ENCODE data around the gene EFNA5.

The EFNA5 gene

GRCh38 chr5:107652839-107653607 lies 17.7 kb downstream of the EFNA5 start:
- H3K4me3 ChIP-seq (ENCODE audit: low read depth, low read length) = no peak overlapping the region
- no peaks in the 10 kb centered on the region for H3K27me3 ChIP-seq (ENCODE audit: insufficient read depth, low read depth, severe bottlenecking)
- no peak overlapping the region for H3K27ac ChIP-seq
- TF ChIP-seq CTCF (IDR thresholded peaks at IDR 0.05; ENCODE audit: low read depth, low read length) = no peak
- H3K9me3 ChIP-seq (ENCODE audit: severe bottlenecking) = no peaks in the 10 kb centered on the region
- no peak for DNase-seq
- H3K36me3 ChIP-seq = no peaks in the 10 kb centered on the region

GRCh38 chr5:107652408-107652807 lies 18.3 kb downstream of the EFNA5 start:
- H3K36me3 ChIP-seq = no peaks in the 10 kb centered on the region
- no peak for DNase-seq
- H3K9me3 ChIP-seq (ENCODE audit: severe bottlenecking) = no peaks in the 10 kb centered on the region
- TF ChIP-seq CTCF (IDR thresholded peaks at IDR 0.05; ENCODE audit: low read depth, low read length) = no peak
- H3K27me3 ChIP-seq (ENCODE audit: insufficient read depth, low read depth, severe bottlenecking) = no peaks in the 10 kb centered on the region
- no peak overlapping the region for H3K4me3 ChIP-seq (ENCODE audit: low read depth, low read length)
- no peak overlapping the region for H3K27ac ChIP-seq

- Histone ChIP-seq H3K27ac (no peak overlapping the region), H3K36me3 (no peaks in the 10 kb centered on the region), H3K4me3 (ENCODE audit: low read depth, low read length) (no peak overlapping the region), H3K9me3 (ENCODE audit: severe bottlenecking) (no peaks in the 10 kb centered on the region), H3K27me3 (ENCODE audit: insufficient read depth, low read depth, severe bottlenecking) (no peaks in the 10 kb centered on the region)
- DNase-seq = no peak
- no peak for TF ChIP-seq CTCF (IDR thresholded peaks at IDR 0.05; ENCODE audit: low read depth, low read length)
Measured at GRCh38 chr5:107651325-107651724, 19.4 kb downstream of the EFNA5 start.

- H3K36me3 ChIP-seq = no peaks in the 10 kb centered on the region
- H3K9me3 ChIP-seq (ENCODE audit: severe bottlenecking) = no peaks in the 10 kb centered on the region
- no peak overlapping the region for H3K27ac ChIP-seq
- no peaks in the 10 kb centered on the region for H3K27me3 ChIP-seq (ENCODE audit: insufficient read depth, low read depth, severe bottlenecking)
- no peak for TF ChIP-seq CTCF (IDR thresholded peaks at IDR 0.05; ENCODE audit: low read depth, low read length)
- H3K4me3 ChIP-seq (ENCODE audit: low read depth, low read length) = no peak overlapping the region
- no peak for DNase-seq
Measured at GRCh38 chr5:107646418-107646817, 24.3 kb downstream of the EFNA5 start.

GRCh38 chr5:107640568-107640967 lies 30.2 kb downstream of the EFNA5 start:
- TF ChIP-seq CTCF (IDR thresholded peaks at IDR 0.05; ENCODE audit: low read depth, low read length) = no peak
- H3K4me3 ChIP-seq (ENCODE audit: low read depth, low read length) = no peak overlapping the region
- H3K9me3 ChIP-seq (ENCODE audit: severe bottlenecking) = no peaks in the 10 kb centered on the region
- H3K27me3 ChIP-seq (ENCODE audit: insufficient read depth, low read depth, severe bottlenecking) = no peaks in the 10 kb centered on the region
- H3K27ac ChIP-seq = no peak overlapping the region
- no peak for DNase-seq
- H3K36me3 ChIP-seq = no peaks in the 10 kb centered on the region

GRCh38 chr5:107639990-107640389 lies 30.7 kb downstream of the EFNA5 start:
- H3K4me3 ChIP-seq (ENCODE audit: low read depth, low read length) = no peak overlapping the region
- TF ChIP-seq CTCF (IDR thresholded peaks at IDR 0.05; ENCODE audit: low read depth, low read length) = no peak
- DNase-seq = no peak
- no peaks in the 10 kb centered on the region for H3K36me3 ChIP-seq
- no peaks in the 10 kb centered on the region for H3K9me3 ChIP-seq (ENCODE audit: severe bottlenecking)
- no peak overlapping the region for H3K27ac ChIP-seq
- H3K27me3 ChIP-seq (ENCODE audit: insufficient read depth, low read depth, severe bottlenecking) = no peaks in the 10 kb centered on the region

Data from WERI-Rb-1 (cell line).